Hindlimb muscle (tissue), 1 donor: Measurements from ENCODE around the gene RPL31. TPM values are rescaled to one million over a fixed set of nuclear protein-coding genes. Genes with fewer than 3 reads are reported as not detected.
A peak's percentile ranks its signal among the peaks of the same experiment; 100 is the strongest.

ENCODE experiments used
- DNase-seq: peaks from one replicate; pipeline ENCODE4 v3.0.0-alpha.2; 2013
- polyA plus RNA-seq: library from polyadenylated mRNA; unstranded; fragments of 120-200 nt; gene quantifications from one replicate; pipeline ENCODE4 v1.2.1, GENCODE V29; 2013; ENCODE audit not compliant: insufficient read length

Gene RPL31
- 3,298 TPM for polyA plus RNA-seq

GRCh38 chr2:101001691-101002561 is at the start of gene RPL31:
Gene RPL31, plus strand, starts transcription at chr2:101002289. Its CDS starts 413 bp downstream, at chr2:101002702.
- DNase-seq: peak; percentile 97

GRCh38 chr2:100952512-100952911 is 49.6 kb upstream of the RPL31 start:
- DNase-seq: no peak

- no peak for DNase-seq
These were observed 48.6 kb upstream of the RPL31 start for GRCh38 chr2:100953406-100954043.

GRCh38 chr2:100954044-100954420 is 48.1 kb upstream of the RPL31 start:
- no peak for DNase-seq

- DNase-seq: no peak
These were observed 46.9 kb upstream of the RPL31 start for GRCh38 chr2:100955226-100955625.

GRCh38 chr2:100956081-100956480 is 46.0 kb upstream of the RPL31 start:
- no peak for DNase-seq

GRCh38 chr2:100957996-100958653 is 44.0 kb upstream of the RPL31 start:
- DNase-seq: peak; percentile 62

GRCh38 chr2:100959225-100959880 is 42.7 kb upstream of the RPL31 start:
- DNase-seq: no peak

GRCh38 chr2:100960688-100961087 is 41.4 kb upstream of the RPL31 start:
- DNase-seq: no peak

GRCh38 chr2:100962366-100963025 is 39.6 kb upstream of the RPL31 start:
- no peak for DNase-seq

GRCh38 chr2:100963026-100963375 is 39.1 kb upstream of the RPL31 start:
- DNase-seq: no peak

GRCh38 chr2:100964222-100964621 is 37.9 kb upstream of the RPL31 start:
- DNase-seq: peak; percentile 33

- DNase-seq: peak; percentile 65
These were observed 37.4 kb upstream of the RPL31 start for GRCh38 chr2:100964681-100965169.

- no peak for DNase-seq
These were observed 36.5 kb upstream of the RPL31 start for GRCh38 chr2:100965596-100965995.

- DNase-seq: no peak
These were observed 34.4 kb upstream of the RPL31 start for GRCh38 chr2:100967716-100968115.

- no peak for DNase-seq
These were observed 33.6 kb upstream of the RPL31 start for GRCh38 chr2:100968146-100969145.

GRCh38 chr2:100969998-100970397 is 32.1 kb upstream of the RPL31 start:
- no peak for DNase-seq

- no peak for DNase-seq
These were observed 30.9 kb upstream of the RPL31 start for GRCh38 chr2:100971221-100971620.

- DNase-seq: no peak
These were observed 29.6 kb upstream of the RPL31 start for GRCh38 chr2:100972452-100972851.

- DNase-seq: no peak
These were observed 27.2 kb upstream of the RPL31 start for GRCh38 chr2:100974712-100975520.
